Activated CD4-positive, alpha-beta memory T cell treated with anti-CD3 and anti-CD28 coated beads for 36 hours (primary cell): ENCODE results near the gene GALNT9. TPM values are rescaled to one million over a fixed set of nuclear protein-coding genes. Genes with fewer than 3 reads are reported as not detected.
"Not testable (repeated sequence)": the region's sequence is repeated elsewhere in the genome, so short reads cannot be mapped to it uniquely, and the experiment has no call there.

Experiments used
- CTCF ChIA-PET: fragments of 350-600 bp; sonication (Branson Sonifier 250); formaldehyde crosslinking; loops from one replicate; lab custom pipeline; 2021; ENCODE audit warnings: antibody characterized with exemption, inconsistent platforms; lab: Charles Lee
- POLR2A ChIA-PET: fragments of 350-600 bp; sonication (Branson Sonifier 250); formaldehyde crosslinking; loops from one replicate; lab custom pipeline; 2021; ENCODE audit warnings: antibody characterized with exemption; lab: Charles Lee
- DNase-seq: peaks from one replicate; pipeline ENCODE4 v3.0.0-alpha.2; 2020
- H3K27ac Mint-ChIP-seq: one replicate; pipeline ENCODE4 v1.8.0; 2021; ENCODE audit warnings: mixed read lengths
- H3K27me3 Mint-ChIP-seq: one replicate; pipeline ENCODE4 v1.8.0; 2021; ENCODE audit warnings: mixed read lengths
- H3K36me3 Mint-ChIP-seq: one replicate; pipeline ENCODE4 v1.8.0; 2021; ENCODE audit warnings: mixed read lengths
- H3K4me1 Mint-ChIP-seq: one replicate; pipeline ENCODE4 v1.8.0; 2021; ENCODE audit warnings: low read depth, mixed read lengths
- H3K4me3 Mint-ChIP-seq: one replicate; pipeline ENCODE4 v1.8.0; 2021; ENCODE audit warnings: mild to moderate bottlenecking, mixed read lengths
- H3K9me3 Mint-ChIP-seq: one replicate; pipeline ENCODE4 v1.8.0; 2021; ENCODE audit warnings: mixed read lengths
- intact Hi-C: fragments of 100-400 bp; cut with micrococcal nuclease; formaldehyde crosslinking; loops from one replicate; pipeline ENCODE4 v1.15.1; 2023
- total RNA-seq, 2 experiments: library from RNA; stranded (reverse); gene quantifications; one replicate each; pipeline ENCODE4 v1.2.3, GENCODE V29; 2021

GALNT9 gene
- total RNA-seq, 2 experiments from 2014 or later = 0.12 to 0.29 TPM

- no peaks in the 10 kb centered on the region for H3K27me3 Mint-ChIP-seq
- POLR2A ChIA-PET = no interaction called here
- CTCF ChIA-PET = no interaction called here
- no peaks in the 10 kb centered on the region for H3K9me3 Mint-ChIP-seq
- intact Hi-C loops = no loop called here
- no peaks in the 10 kb centered on the region for H3K36me3 Mint-ChIP-seq
- no peak overlapping the region for H3K4me3 Mint-ChIP-seq
- H3K27ac Mint-ChIP-seq = no peak overlapping the region
- no peaks in the 10 kb centered on the region for H3K4me1 Mint-ChIP-seq
- DNase-seq = no peak
These were observed 60.7 kb downstream of the GALNT9 start for GRCh38 chr12:132268674-132269073.

- Mint-ChIP-seq H3K27ac (no peak overlapping the region), H3K36me3 (no peaks in the 10 kb centered on the region), H3K4me3 (no peak overlapping the region), H3K9me3 (no peaks in the 10 kb centered on the region), H3K27me3 (no peaks in the 10 kb centered on the region), H3K4me1 (no peaks in the 10 kb centered on the region)
- DNase-seq = no peak
- ChIA-PET CTCF (no interaction called here), POLR2A (no interaction called here)
- intact Hi-C loops = no loop called here
These were observed 61.5 kb downstream of the GALNT9 start for GRCh38 chr12:132267873-132268272.

GRCh38 chr12:132266802-132267201 is 62.6 kb downstream of the GALNT9 start:
- no peaks in the 10 kb centered on the region for H3K4me1 Mint-ChIP-seq
- H3K4me3 Mint-ChIP-seq = no peak overlapping the region
- no peaks in the 10 kb centered on the region for H3K27me3 Mint-ChIP-seq
- H3K9me3 Mint-ChIP-seq = no peaks in the 10 kb centered on the region
- CTCF ChIA-PET = no interaction called here
- H3K36me3 Mint-ChIP-seq = no peaks in the 10 kb centered on the region
- intact Hi-C loops = no loop called here
- no peak for DNase-seq
- no peak overlapping the region for H3K27ac Mint-ChIP-seq
- POLR2A ChIA-PET = no interaction called here

GRCh38 chr12:132266370-132266769 is 63.0 kb downstream of the GALNT9 start:
- intact Hi-C loops = no loop called here
- Mint-ChIP-seq H3K9me3 (no peaks in the 10 kb centered on the region), H3K36me3 (no peaks in the 10 kb centered on the region), H3K4me1 (no peaks in the 10 kb centered on the region), H3K27me3 (no peaks in the 10 kb centered on the region), H3K4me3 (no peak overlapping the region), H3K27ac (no peak overlapping the region)
- ChIA-PET POLR2A (no interaction called here), CTCF (no interaction called here)
- no peak for DNase-seq

DNA sequence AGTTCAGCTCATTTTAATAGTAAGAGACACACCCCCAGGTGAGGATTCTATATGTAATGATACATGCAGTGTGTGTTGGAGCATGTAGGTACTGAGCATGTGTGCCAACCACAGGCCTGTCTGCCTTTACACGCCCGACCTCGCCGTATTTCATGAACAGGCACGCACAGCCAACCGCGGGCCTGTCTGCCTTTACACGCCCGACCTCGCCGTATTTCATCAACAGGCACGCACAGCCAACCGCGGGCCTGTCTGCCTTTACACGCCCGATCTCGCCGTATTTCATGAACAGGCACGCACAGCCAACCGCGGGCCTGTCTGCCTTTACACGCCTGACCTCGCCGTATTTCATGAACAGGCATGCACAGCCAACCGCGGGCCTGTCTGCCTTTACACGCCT is 63.6 kb downstream of the GALNT9 start:
- H3K36me3 Mint-ChIP-seq, CTCF ChIA-PET, H3K4me1 Mint-ChIP-seq, H3K27me3 Mint-ChIP-seq, DNase-seq, intact Hi-C loops, POLR2A ChIA-PET, H3K9me3 Mint-ChIP-seq, H3K27ac Mint-ChIP-seq, H3K4me3 Mint-ChIP-seq: not testable (repeated sequence)

DNA sequence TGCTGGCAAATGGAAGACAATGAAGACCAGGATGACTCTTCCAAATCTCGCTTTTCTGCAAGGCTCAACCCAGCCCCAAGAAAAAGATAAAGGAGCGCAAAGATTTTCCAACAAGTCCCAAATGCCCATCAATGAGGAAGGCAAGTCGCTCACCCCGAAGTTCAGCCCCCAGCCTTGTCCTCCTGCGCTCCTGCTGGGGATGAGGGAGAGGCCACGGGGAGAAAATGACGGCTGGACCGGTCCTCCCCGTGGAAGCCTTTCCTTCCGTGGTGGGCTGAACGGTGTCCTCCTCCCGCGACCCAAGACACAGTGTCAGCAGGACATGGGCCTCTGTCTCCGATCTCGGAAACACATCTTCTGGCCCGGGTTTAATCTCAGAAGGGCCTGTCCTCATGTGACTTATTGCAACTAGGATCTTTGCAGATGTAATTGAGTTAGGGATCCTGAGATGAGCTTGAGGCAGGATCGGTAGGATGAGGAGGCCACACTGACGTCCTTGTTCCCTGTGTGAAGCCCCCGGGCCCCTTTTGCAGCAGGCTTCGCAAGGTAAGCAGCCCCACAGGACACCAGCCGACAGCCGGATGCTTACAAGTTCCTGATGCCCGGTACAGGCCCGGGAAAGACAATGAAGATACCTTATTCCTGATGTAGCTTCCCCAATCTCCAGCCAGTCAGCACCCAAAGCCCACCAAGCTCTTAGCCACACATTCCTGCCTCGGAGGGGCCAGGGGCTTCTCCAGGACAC is 64.2 kb downstream of the GALNT9 start:
- Mint-ChIP-seq H3K9me3 (no peaks in the 10 kb centered on the region), H3K27me3 (peaks cover 3% of the 10 kb centered on the region), H3K36me3 (no peaks in the 10 kb centered on the region), H3K4me1 (no peaks in the 10 kb centered on the region), H3K4me3 (no peak overlapping the region), H3K27ac (no peak overlapping the region)
- intact Hi-C loops = no loop called here
- CTCF ChIA-PET = no interaction called here
- no peak for DNase-seq
- POLR2A ChIA-PET = no interaction called here

DNA sequence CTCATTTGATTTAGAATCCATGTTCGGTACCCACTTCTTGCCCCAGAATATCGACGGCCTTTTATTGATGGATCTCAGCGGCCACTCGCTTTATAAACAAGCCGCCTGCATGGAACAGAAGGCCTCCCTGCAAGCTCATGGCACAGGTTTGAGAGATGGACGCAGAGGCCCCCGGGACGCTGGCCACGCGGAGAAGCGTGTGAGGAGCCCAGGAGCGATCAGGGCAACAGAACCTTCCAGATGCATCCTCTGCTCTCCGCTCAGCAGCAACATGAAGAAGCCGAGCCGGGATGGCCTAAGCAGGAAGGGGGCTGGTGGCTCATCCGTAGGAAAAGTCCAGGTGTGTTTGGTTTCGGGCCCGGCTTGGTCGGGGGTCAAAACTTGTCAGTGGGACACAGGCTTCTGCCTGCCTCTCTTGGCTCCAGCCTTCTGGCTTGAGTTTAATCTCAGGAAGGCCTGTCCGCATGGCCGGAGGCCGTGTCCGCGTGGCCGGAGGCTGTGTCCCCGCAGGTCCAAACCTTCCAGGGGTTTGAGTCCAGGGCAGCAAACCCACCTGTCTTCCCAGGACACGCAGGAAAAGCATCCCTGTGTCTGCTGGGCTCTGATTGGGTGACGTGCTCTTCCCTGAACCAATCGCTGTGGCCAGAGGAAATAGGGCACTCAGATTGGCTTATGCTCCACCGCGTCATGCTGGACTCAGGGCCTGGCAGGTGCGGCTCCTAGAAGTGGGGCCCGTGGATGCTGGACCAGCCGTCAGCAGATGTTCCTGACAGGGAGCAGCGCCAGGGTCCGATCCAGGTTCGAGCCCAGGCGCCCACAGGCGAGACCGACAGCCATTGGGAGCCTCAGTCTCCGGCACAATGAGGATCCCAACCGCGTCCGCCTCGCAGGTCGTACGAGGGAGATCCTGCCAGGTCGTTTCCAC is 65.0 kb downstream of the GALNT9 start:
- Mint-ChIP-seq H3K27ac (no peak overlapping the region), H3K9me3 (no peaks in the 10 kb centered on the region), H3K4me1 (no peaks in the 10 kb centered on the region), H3K27me3 (peaks cover 3% of the 10 kb centered on the region), H3K36me3 (no peaks in the 10 kb centered on the region), H3K4me3 (no peak overlapping the region)
- ChIA-PET CTCF (no interaction called here), POLR2A (no interaction called here)
- DNase-seq = no peak
- intact Hi-C loops = no loop called here

DNA sequence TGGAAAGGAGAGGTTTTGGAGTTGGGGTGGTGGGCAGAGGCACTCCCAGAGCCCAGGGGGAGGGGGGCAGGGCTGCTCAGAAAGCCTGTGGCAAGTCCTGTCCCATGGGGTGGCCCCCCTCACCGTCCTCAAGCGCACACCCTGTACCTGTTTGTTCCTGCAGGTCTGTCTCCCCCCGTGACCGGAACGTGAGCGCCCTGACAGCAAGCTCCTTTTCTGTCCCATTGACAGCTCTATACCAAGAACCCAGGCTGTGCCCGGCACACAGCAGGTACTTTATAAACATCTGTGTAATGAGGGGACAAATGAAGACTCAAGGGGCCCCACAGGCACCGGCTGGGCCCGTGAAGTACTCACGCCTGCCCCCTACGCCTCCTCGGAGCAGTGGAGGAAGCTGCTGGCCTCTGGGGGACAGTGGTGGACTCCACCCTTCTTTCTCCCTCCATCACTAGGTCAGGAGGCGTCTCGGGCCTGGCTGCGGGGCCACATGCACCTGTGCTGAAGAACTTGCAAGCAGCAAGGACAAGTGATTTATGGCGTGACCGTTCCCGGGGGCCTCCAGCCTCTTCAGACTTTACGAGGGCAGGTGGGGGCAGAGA is 65.8 kb downstream of the GALNT9 start:
- CTCF ChIA-PET = no interaction called here
- intact Hi-C loops = no loop called here
- Mint-ChIP-seq H3K27ac (no peak overlapping the region), H3K4me1 (no peaks in the 10 kb centered on the region), H3K9me3 (no peaks in the 10 kb centered on the region), H3K36me3 (no peaks in the 10 kb centered on the region), H3K4me3 (no peak overlapping the region), H3K27me3 (peaks cover 6% of the 10 kb centered on the region)
- POLR2A ChIA-PET = no interaction called here
- no peak for DNase-seq

DNA sequence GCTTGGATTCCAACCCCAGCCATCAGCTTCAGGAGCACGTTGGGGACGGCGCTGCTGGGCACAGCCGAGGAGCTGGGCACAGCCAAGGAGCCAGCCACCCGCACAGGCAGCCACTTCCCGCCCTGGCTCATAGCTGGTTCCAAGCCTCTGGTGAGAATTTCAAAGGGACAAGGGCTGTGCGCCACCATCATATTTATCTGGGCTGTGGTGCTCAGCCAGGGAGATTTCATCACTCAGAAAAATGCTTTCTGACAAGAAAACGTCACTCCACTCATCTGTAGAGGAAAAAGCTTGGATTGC is 66.4 kb downstream of the GALNT9 start:
- Mint-ChIP-seq H3K4me3 (no peak overlapping the region), H3K27me3 (peaks cover 9% of the 10 kb centered on the region), H3K9me3 (no peaks in the 10 kb centered on the region), H3K36me3 (no peaks in the 10 kb centered on the region), H3K4me1 (no peaks in the 10 kb centered on the region), H3K27ac (no peak overlapping the region)
- ChIA-PET POLR2A (no interaction called here), CTCF (no interaction called here)
- DNase-seq = no peak
- intact Hi-C loops = no loop called here

DNA sequence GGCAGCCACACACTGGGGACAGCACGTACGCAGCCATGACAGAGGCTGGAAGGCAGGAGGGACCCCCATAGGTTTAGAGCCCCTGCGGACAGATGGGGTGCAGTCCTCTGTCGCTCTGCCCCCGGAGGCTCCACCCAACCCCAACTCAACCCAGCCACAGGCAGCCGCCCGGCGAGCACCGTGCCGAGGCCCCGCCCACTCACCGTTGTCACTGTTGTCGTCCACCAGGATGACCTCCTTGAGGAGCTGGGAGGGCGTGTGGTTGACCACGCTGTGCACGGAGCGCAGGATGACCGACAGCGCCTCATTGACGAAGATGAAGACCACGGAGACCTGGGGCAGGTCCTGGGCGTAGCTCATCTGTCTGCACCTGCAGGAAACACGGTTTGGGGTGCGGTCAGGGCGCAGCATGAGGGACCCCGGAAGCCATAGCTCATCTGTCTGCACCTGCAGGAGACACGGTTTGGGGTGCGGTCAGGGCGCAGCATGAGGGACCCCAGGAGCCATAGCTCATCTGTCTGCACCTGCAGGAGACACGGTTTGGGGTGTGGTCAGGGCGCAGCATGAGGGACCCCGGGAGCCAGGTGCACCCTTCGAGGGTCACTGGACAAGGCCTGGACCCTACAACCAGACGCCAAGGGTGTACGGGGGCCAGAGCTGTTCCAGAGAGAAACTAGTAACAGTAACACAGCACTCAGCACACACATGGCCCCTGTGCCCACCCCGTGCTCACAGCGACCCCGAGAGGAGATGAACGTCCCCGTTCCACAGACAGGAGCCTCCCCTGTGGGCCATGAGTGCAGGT is 66.9 kb downstream of the GALNT9 start:
- no peak for DNase-seq
- intact Hi-C loops = no loop called here
- H3K4me1 Mint-ChIP-seq = no peaks in the 10 kb centered on the region
- peaks cover 9% of the 10 kb centered on the region for H3K27me3 Mint-ChIP-seq
- ChIA-PET CTCF (no interaction called here), POLR2A (no interaction called here)
- no peaks in the 10 kb centered on the region for H3K9me3 Mint-ChIP-seq
- no peak overlapping the region for H3K27ac Mint-ChIP-seq
- no peak overlapping the region for H3K4me3 Mint-ChIP-seq
- H3K36me3 Mint-ChIP-seq = no peaks in the 10 kb centered on the region

GRCh38 chr12:132261328-132262138 is 67.9 kb downstream of the GALNT9 start:
- Mint-ChIP-seq H3K4me1 (no peaks in the 10 kb centered on the region), H3K9me3 (no peaks in the 10 kb centered on the region), H3K27me3 (peaks cover 9% of the 10 kb centered on the region), H3K27ac (no peak overlapping the region), H3K36me3 (no peaks in the 10 kb centered on the region), H3K4me3 (no peak overlapping the region)
- ChIA-PET POLR2A (no interaction called here), CTCF (no interaction called here)
- no peak for DNase-seq
- intact Hi-C loops = no loop called here
